SK-N-SH (cell line): ENCODE data around the gene TBXAS1. TPM values are rescaled to one million over a fixed set of nuclear protein-coding genes. Genes with fewer than 3 reads are reported as not detected.

Experiments used
- CTCF ChIA-PET: fragments of 300-600, 350-600 bp; formaldehyde crosslinking; extraction: SDS; loops from one replicate; lab custom pipeline; 2021; lab: Yijun Ruan, JAX
- POLR2A ChIA-PET: fragments of 350-600 bp; sonication (Branson Sonifier 250); formaldehyde crosslinking; extraction: SDS; loops from one replicate; lab custom pipeline; 2020; ENCODE audit warnings: antibody characterized with exemption, inconsistent platforms; lab: Yijun Ruan, JAX
- DNase-seq: peaks from one replicate; pipeline ENCODE4 v3.0.0; 2012
- H2AFZ ChIP-seq: fragments of 200-600 bp; sonication (generic); 2 replicates; pipeline ENCODE4 v1.8.1; 2016; ENCODE audit warnings: antibody characterized with exemption, mild to moderate bottlenecking, low read depth
- H3F3A ChIP-seq: fragments of 200-600 bp; sonication (generic); replicated peaks from 2 replicates; pipeline ENCODE3; 2016; ENCODE audit warnings: antibody characterized with exemption, mild to moderate bottlenecking; ENCODE audit not compliant: insufficient read depth
- H3K27ac ChIP-seq, 2 experiments: fragments of 200-500 bp in 1 of 2; fragments of 200-600 bp in 1 of 2; sonication (Bioruptor generic) in 1 of 2; sonication (generic), shearing (Covaris generic) in 1 of 2; 2 replicates each; pipeline versions ENCODE4 v1.5.1 to v1.6.1; 2014 to 2016; ENCODE audit warnings: low read depth in 2 of 2, inconsistent platforms in 1 of 2, low read length in 1 of 2, mild to moderate bottlenecking in 1 of 2, mixed read lengths in 1 of 2
- H3K27me3 ChIP-seq: fragments of 200-600 bp; sonication (generic), shearing (Covaris generic); 2 replicates; pipeline ENCODE4 v1.6.1; 2016; ENCODE audit warnings: mixed run types; ENCODE audit not compliant: insufficient read depth
- H3K36me3 ChIP-seq, 2 experiments: fragments of 200-500 bp in 1 of 2; fragments of 200-600 bp in 1 of 2; sonication (Bioruptor generic) in 1 of 2; sonication (generic) in 1 of 2; replicated peaks in 1 of 2; 2 replicates each; pipeline versions ENCODE3 to v1.5.1; 2014 to 2016; ENCODE audit warnings: low read length in 1 of 2, mild to moderate bottlenecking in 1 of 2; ENCODE audit not compliant: insufficient read depth in 2 of 2, control insufficient read depth in 1 of 2
- H3K4me1 ChIP-seq, 2 experiments: fragments of 200-500 bp in 1 of 2; fragments of 200-600 bp in 1 of 2; sonication (Bioruptor generic) in 1 of 2; sonication (generic), shearing (Covaris generic) in 1 of 2; 2 replicates each; pipeline versions ENCODE4 v1.5.1 to v1.6.1; 2014 to 2016; ENCODE audit warnings: low read depth in 1 of 2, low read length in 1 of 2, mixed run types in 1 of 2; ENCODE audit not compliant: insufficient read depth in 2 of 2, control insufficient read depth in 1 of 2
- H3K4me2 ChIP-seq: fragments of 200-600 bp; sonication (generic), shearing (Covaris generic); 2 replicates; pipeline ENCODE4 v1.6.1; 2017; ENCODE audit warnings: mixed run types
- H3K4me3 ChIP-seq, 2 experiments: fragments of 200-500 bp in 1 of 2; fragments of 200-600 bp in 1 of 2; sonication (Bioruptor generic) in 1 of 2; sonication (generic), shearing (Covaris generic) in 1 of 2; 2 replicates each; pipeline versions ENCODE4 v1.5.1 to v1.8.1; 2014 to 2016; ENCODE audit warnings: low read depth in 2 of 2, inconsistent platforms in 1 of 2, low read length in 1 of 2, mild to moderate bottlenecking in 1 of 2, mixed read lengths in 1 of 2, moderate library complexity in 1 of 2
- H3K79me2 ChIP-seq: fragments of 200-600 bp; sonication (generic); 2 replicates; pipeline ENCODE4 v1.8.1; 2017; ENCODE audit warnings: mild to moderate bottlenecking; ENCODE audit not compliant: insufficient read depth
- H3K9ac ChIP-seq: fragments of 200-600 bp; sonication (generic); 2 replicates; pipeline ENCODE4 v1.6.1; 2017; ENCODE audit warnings: mixed run types
- H3K9me2 ChIP-seq: fragments of 200-600 bp; sonication (generic); 2 replicates; pipeline ENCODE4 v1.6.1; 2017; ENCODE audit warnings: mixed run types
- H3K9me3 ChIP-seq: fragments of 200-600 bp; sonication (generic); 2 replicates; pipeline ENCODE4 v1.6.1; 2017; ENCODE audit warnings: mixed run types, mild to moderate bottlenecking, moderate library complexity
- H4K20me1 ChIP-seq: fragments of 200-600 bp; sonication (generic); 2 replicates; pipeline ENCODE4 v1.6.1; 2017; ENCODE audit warnings: mild to moderate bottlenecking, mixed run types; ENCODE audit not compliant: insufficient read depth
- EZH2phosphoT487 ChIP-seq: fragments of 200-600 bp; sonication (generic); IDR thresholded peaks from 2 replicates; pipeline ENCODE4 v1.6.1; 2017; ENCODE audit warnings: low read depth, mixed run types, mild to moderate bottlenecking, antibody characterized with exemption, moderate library complexity, borderline replicate concordance
- FOSL2 ChIP-seq: IDR thresholded peaks from 2 replicates; pipeline ENCODE4 v1.4.0; 2012; ENCODE audit warnings: low read depth, mild to moderate bottlenecking, moderate library complexity, borderline replicate concordance
- JUND ChIP-seq: IDR thresholded peaks from 2 replicates; pipeline ENCODE4 v1.4.0; 2012
- MEF2A ChIP-seq: IDR thresholded peaks from 2 replicates; pipeline ENCODE4 v1.4.0; 2012; ENCODE audit warnings: low read depth, borderline replicate concordance
- MXI1 ChIP-seq: IDR thresholded peaks from 2 replicates; pipeline ENCODE4 v1.6.1; 2012; ENCODE audit warnings: mild to moderate bottlenecking, low read depth, low read length, improper control_type of control experiment
- NRF1 ChIP-seq: IDR thresholded peaks from 2 replicates; pipeline ENCODE4 v1.6.1; 2012; ENCODE audit warnings: low read depth, mild to moderate bottlenecking, low read length
- POLR2AphosphoS5 ChIP-seq: IDR thresholded peaks from 2 replicates; pipeline ENCODE4 v1.6.1; 2012; ENCODE audit warnings: low read depth, low read length
- RAD21 ChIP-seq: IDR thresholded peaks from 2 replicates; pipeline ENCODE4 v1.6.1; 2012; ENCODE audit warnings: mild to moderate bottlenecking, low read length
- RFX5 ChIP-seq: IDR thresholded peaks from 2 replicates; pipeline ENCODE4 v1.6.1; 2012; ENCODE audit warnings: mild to moderate bottlenecking, improper control_type of control experiment, low read length
- RXRA ChIP-seq: IDR thresholded peaks from 2 replicates; pipeline ENCODE4 v1.4.0; 2012; ENCODE audit warnings: low read depth, mild to moderate bottlenecking, borderline replicate concordance
- SIN3A ChIP-seq: IDR thresholded peaks from 2 replicates; pipeline ENCODE4 v1.6.1; 2012; ENCODE audit warnings: low read depth, mild to moderate bottlenecking, low read length, moderate library complexity, borderline replicate concordance
- SMC3 ChIP-seq: IDR thresholded peaks from 2 replicates; pipeline ENCODE4 v1.6.1; 2012; ENCODE audit warnings: low read depth, low read length, improper control_type of control experiment
- USF2 ChIP-seq: fragments of 150-350 bp; IDR thresholded peaks from 2 replicates; pipeline ENCODE4 v1.6.1; 2017; ENCODE audit warnings: antibody characterized with exemption, low read length, low read depth, borderline replicate concordance
- ZBTB33 ChIP-seq: IDR thresholded peaks from 2 replicates; pipeline ENCODE4 v1.4.0; 2012; ENCODE audit warnings: low read depth, borderline replicate concordance
- WGBS: methylation state at CpG from one replicate; pipeline ENCODE4 v1.1.6; 2017; ENCODE audit warnings: low lambda C conversion rate; 5-methylcytosine and 5-hydroxymethylcytosine counted together
- polyA plus RNA-seq, 3 experiments: library from polyadenylated mRNA; depleted of rRNA; stranded (reverse); fragments of >200 nt; gene quantifications; 2 replicates each; pipeline ENCODE4 v1.2.3, GENCODE V29; 2012
- TF ChIP-seq, protein P1 (sequence below): IDR thresholded peaks from 2 replicates; pipeline ENCODE4 v1.4.0; 2012; ENCODE audit warnings: low read depth
- TF ChIP-seq, protein P2 (sequence below): fragments of 150-350 bp; IDR thresholded peaks from 2 replicates; pipeline ENCODE4 v1.6.1; 2016; ENCODE audit warnings: mild to moderate bottlenecking, low read depth, low read length

The TBXAS1 gene
- polyA plus RNA-seq, 1 of the 3 experiments (the other 2 are of a cell fraction): 4.4 TPM

GRCh38 chr7:139782932-139783331 is 46.1 kb upstream of the TBXAS1 start:
- DNase-seq: no peak
- Histone ChIP-seq H3K4me2 (no peak overlapping the region), H2AFZ (no peak overlapping the region)
- POLR2A ChIA-PET: no interaction called here
- WGBS: 76% methylated on average over 3 of the region's 3 CpGs
- no peak for TF ChIP-seq RAD21
- TF ChIP-seq SMC3: no peak
- no peak for TF ChIP-seq SIN3A
- TF ChIP-seq, protein P1, sequence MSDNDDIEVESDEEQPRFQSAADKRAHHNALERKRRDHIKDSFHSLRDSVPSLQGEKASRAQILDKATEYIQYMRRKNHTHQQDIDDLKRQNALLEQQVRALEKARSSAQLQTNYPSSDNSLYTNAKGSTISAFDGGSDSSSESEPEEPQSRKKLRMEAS: no peak
- no peak for TF ChIP-seq RXRA
- TF ChIP-seq, protein P2, sequence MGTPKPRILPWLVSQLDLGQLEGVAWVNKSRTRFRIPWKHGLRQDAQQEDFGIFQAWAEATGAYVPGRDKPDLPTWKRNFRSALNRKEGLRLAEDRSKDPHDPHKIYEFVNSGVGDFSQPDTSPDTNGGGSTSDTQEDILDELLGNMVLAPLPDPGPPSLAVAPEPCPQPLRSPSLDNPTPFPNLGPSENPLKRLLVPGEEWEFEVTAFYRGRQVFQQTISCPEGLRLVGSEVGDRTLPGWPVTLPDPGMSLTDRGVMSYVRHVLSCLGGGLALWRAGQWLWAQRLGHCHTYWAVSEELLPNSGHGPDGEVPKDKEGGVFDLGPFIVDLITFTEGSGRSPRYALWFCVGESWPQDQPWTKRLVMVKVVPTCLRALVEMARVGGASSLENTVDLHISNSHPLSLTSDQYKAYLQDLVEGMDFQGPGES: no peak
- no peak for TF ChIP-seq USF2
- no peak for TF ChIP-seq POLR2AphosphoS5
- TF ChIP-seq FOSL2: no peak
- no peak for TF ChIP-seq RFX5
- TF ChIP-seq MEF2A: no peak
- TF ChIP-seq MXI1: no peak
- no peak for TF ChIP-seq EZH2phosphoT487
- TF ChIP-seq NRF1: no peak
- TF ChIP-seq JUND: no peak
- TF ChIP-seq ZBTB33: no peak
- TF ChIP-seq, all 33 proteins: peak for 0
- H3K36me3 ChIP-seq: no peaks in the 10 kb centered on the region
- no peaks in the 10 kb centered on the region for H3K27me3 ChIP-seq
- no peaks in the 10 kb centered on the region for H3F3A ChIP-seq
- no peaks in the 10 kb centered on the region for H3K9me2 ChIP-seq
- no peak overlapping the region for H3K9ac ChIP-seq
- H3K4me3 ChIP-seq: no peak overlapping the region
- peaks cover 16% of the 10 kb centered on the region for H3K79me2 ChIP-seq
- CTCF ChIA-PET: interaction anchor here (0.6 to 8.6 kb wide), 4 partner anchors 17 to 220 kb away, joined by 3 to 53 read pairs (median 4); no protein-coding TSS in a partner anchor
- no peak overlapping the region for H3K27ac ChIP-seq
- no peaks in the 10 kb centered on the region for H3K9me3 ChIP-seq
- peaks cover 0 to 9% of the 10 kb centered on the region in 2 experiments; a peak in 2 of 4 replicates for H3K4me1 ChIP-seq
- H4K20me1 ChIP-seq: no peaks in the 10 kb centered on the region
